HG03442 (cell line): ENCODE measurements around the gene BSCL2.
A peak's percentile ranks its signal among the peaks of the same experiment; 100 is the strongest.
"Not testable (repeated sequence)": the region's sequence is repeated elsewhere in the genome, so short reads cannot be mapped to it uniquely, and the experiment has no call there.

Experiments used
- ATAC-seq: cut with Tn5 transposase; IDR thresholded peaks from one replicate; pipeline ENCODE4 v1.9.1; 2021; ENCODE audit warnings: mild to moderate bottlenecking, moderate library complexity; ENCODE audit not compliant: unreplicated experiment

The BSCL2 gene

GRCh38 chr11:62707277-62707861, at the start of gene BSCL2, which contains the start of gene GNG3:
BSCL2 (minus strand) TSS chr11:62707424; CDS start chr11:62707195, 229 bp downstream.
GNG3 (plus strand) TSS chr11:62707676; CDS start chr11:62708296, 620 bp downstream.
- no peak for ATAC-seq

DNA sequence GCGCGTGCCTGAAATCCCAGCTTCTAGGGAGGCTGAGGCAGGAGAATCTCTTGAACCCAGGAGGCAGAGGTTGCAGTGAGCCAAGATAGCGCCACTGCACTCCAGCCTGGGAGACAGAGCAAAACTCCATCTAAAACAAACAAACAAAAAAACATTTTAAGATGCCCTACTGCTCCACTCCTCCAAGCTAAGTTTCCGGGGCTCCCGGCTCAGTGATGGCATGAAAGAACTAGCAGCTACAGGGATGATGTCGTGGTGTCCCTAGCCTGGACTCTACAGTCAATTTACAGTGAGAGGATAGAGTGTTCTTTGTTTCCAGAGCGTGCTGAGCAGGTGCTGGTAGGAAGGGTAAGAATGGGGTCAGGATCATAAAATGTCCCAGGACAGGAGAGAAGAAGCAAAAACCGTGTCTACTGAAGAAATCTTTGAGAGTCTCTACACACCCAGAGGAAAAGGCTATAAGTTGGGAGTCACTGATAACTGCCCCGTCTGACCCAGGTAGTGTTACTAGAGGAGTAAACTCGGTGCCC, 47.9 kb upstream of the BSCL2 start:
- ATAC-seq = no peak

DNA sequence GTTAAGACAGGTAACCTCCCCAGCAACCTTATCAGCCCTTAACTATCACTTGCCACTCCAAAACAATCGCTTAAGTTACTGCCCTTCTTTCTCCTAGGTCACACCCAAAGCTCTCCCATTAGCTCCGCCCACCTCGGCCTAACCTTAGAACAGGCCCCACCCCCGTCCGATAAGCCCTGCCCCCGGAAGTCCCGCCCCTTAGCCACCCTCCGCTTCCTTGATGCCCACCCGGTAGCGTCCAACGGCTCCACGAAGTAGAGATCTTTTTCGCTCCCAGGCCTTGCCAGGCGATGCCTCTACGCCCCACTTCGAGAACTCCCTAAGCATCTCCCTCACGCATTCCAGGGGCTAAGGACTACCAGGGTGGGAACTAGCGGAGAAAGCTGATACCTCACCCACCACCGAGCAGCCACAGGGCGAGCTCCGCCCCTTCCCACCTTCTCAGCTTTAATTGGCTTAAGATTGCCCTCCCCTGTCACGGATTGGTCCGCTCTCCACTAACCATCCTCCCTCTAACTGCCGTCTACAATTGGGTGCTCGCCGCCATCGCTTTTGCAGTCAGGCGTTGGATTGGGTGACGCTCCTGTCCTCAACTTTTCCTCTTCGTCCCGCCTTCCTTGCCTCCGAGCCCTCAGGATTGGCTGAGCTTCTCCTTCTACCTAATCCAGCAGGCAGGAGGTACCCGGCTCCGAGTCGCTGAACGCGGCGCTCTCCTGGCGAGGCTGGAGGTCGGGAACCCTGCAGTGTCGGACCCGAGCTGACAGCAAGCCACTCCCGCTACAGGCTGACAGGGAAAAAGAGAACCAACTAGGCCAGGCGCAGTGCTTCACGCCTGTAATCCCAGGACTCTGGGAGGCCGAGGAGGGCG, 46.7 kb upstream of the BSCL2 start, which contains the start of gene ZBTB3:
Gene ZBTB3, minus strand, starts transcription at position 425 of the 868 bp plus-strand sequence. CDS start 496 bp downstream, outside the sequence.
- ATAC-seq = peak; percentile 95

GRCh38 chr11:62752994-62753735, 45.9 kb upstream of the BSCL2 start:
- ATAC-seq = no peak

GRCh38 chr11:62752177-62752785, 45.1 kb upstream of the BSCL2 start:
- ATAC-seq = no peak

- not testable (repeated sequence) for ATAC-seq
Observed at GRCh38 chr11:62749931-62750330, 42.7 kb upstream of the BSCL2 start.

DNA sequence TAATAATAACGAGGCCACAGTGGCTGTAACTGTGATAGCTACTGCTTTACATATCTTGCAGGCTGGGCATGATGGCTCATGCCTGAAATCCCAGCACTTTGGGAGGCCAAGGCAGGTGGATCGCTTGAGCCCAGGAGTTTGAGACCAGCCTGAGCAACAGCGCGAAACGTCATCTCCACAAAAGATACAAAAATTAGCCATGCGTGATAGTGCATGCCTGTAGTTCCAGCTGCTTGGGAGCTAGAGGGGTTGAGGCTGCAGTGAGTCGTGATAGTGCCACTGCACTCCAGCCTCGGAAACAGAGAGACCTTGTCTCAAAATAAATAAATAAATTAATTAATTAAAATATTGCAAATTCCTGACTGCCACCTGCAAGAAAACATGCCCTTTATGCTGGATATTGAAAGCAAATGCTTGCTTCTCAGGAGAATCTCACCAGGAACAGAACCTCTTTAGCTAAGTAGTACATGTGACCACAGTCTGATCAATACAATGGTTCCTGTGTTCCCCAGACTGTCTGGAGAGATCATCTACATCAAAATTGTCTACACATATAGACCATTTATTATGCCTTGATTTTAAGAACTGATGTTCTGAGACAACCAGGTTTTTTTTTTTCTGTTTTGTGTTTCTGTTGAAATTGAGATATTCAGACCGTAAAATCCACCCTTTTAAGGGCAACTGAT, 40.4 kb upstream of the BSCL2 start:
- no peak for ATAC-seq

- no peak for ATAC-seq
Observed at GRCh38 chr11:62737196-62737595, 30.0 kb upstream of the BSCL2 start.

- no peak for ATAC-seq
Observed at GRCh38 chr11:62732830-62733229, 25.6 kb upstream of the BSCL2 start.

DNA sequence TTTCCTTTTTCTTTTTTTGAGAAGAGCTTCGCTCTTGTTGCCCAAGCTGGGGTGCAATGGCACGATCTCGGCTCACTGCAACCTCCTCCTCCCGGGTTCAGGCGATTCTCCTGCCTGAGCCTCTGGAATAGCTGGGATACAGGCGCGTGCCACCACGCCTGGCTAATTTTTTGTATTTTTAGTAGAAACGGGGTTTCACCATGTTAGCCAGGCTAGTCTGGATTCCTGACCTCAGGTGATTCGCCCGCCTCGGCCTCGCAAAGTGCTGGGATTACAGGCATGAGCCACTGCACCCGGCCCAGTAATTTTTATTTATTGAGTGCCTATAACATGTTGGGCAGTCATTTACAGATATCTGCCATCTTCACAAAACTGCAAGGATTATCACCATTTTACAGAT, 22.9 kb upstream of the BSCL2 start:
- ATAC-seq = not testable (repeated sequence)

GRCh38 chr11:62728171-62728988, 21.2 kb upstream of the BSCL2 start, which contains the start of gene TTC9C:
TTC9C (plus strand) TSS chr11:62728486; CDS start chr11:62728849, 363 bp downstream.
- peak; percentile 14 for ATAC-seq

DNA sequence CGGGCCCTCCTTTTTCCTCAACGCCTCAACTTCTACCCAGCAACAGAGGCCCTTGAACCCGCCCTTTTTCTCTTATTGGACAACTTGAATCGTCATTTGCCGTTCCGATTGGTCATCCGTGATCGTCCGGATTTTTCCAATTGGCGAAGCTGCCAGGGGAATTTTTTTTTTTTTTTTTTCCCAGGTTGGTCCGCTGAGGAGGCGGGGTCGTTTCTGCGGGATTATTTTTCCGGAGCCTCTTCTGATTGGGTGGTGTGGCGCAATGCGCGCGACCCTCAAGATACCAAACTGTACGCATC, 20.6 kb upstream of the BSCL2 start:
- peak; percentile 41 for ATAC-seq

GRCh38 chr11:62727165-62727871, 20.1 kb upstream of the BSCL2 start, which contains the start of gene HNRNPUL2:
HNRNPUL2 (minus strand) TSS chr11:62727457; CDS start chr11:62727156, 301 bp downstream.
- peak; percentile 70 for ATAC-seq

DNA sequence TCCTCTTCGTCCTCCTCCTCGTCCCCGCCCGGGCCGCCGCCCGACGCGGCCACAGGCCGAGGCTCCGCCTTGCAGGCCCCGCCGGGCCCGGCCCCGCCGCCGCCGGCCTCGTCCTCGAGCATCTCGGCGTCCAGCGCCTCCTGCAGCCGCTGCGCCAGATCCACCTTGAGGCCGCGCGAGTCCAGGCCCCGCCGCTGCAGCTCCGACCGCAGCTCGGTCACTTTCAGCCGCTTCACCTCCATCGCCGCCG, 19.6 kb upstream of the BSCL2 start:
- ATAC-seq = no peak

DNA sequence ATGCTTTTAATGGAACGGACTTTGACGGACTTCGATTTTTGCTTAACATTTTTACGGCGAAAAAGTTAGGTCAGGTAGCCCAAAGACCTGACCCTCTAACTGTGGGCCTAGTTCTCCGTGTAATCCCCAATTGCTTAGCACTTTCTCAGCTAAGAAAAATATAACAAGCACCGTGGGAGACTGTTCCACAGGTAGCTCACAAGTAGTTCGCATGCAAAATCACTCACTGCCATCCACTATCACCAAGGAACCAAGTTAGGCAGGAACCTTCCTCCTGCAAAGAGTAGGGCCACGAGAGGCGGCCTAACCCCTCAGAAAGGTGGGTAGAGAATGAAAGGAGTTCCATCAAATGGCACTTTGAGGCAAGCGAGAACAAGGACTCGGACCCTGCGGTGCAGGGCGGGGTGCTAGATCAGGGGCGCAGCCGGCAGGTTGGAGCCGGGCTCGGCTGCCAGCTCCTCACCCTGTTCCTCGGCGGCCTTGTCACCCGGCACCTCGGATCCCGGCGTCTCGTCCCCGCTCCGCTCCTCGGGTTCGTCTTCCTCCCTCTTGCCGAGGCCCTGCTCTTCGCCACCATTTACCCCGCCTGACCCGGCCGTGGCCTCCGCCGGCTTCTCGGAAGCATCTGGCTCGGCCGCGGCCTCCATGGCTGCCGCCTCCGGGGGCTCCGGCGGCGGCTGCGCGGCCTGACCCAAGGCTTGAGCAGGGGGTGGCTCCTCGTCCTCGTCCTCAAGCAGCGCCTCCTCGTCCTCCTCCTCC, 19.1 kb upstream of the BSCL2 start:
- ATAC-seq = no peak

DNA sequence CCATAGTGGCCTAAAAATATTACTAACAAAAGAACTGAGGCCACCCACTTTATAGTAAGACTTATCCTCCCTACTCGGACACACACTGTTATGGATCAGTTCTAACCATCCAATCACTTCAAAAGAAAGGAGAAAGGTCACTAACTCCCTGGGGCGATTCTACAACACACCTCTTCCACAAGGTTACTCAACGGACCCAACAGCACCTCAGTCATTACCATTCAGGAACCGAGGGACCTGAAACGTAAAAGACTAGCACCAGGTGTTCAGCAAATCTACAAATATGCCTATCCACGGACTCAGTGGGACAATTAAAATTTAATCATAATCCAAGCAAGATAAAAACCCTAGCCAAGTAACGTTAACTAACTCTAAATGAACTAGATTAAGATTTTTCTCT, 18.4 kb upstream of the BSCL2 start:
- no peak for ATAC-seq

GRCh38 chr11:62724171-62724570, 16.9 kb upstream of the BSCL2 start:
- no peak for ATAC-seq

- ATAC-seq = no peak
Observed at GRCh38 chr11:62721994-62722393, 14.8 kb upstream of the BSCL2 start.
